Astrocyte of the cerebellum (primary cell): ENCODE measurements around the gene LDAH.
"Not testable (repeated sequence)": the region's sequence is repeated elsewhere in the genome, so short reads cannot be mapped to it uniquely, and the experiment has no call there.

Experiments
- DNase-seq: peaks from one replicate; pipeline ENCODE4 v3.0.0-alpha.2; 2011; ENCODE audit warnings: low read depth
- H3K4me3 ChIP-seq: 2 replicates; pipeline ENCODE4 v1.5.1; 2011; ENCODE audit warnings: mild to moderate bottlenecking, low read depth, low read length, moderate library complexity
- CTCF ChIP-seq: IDR thresholded peaks from 2 replicates; pipeline ENCODE4 v1.5.1; 2012; ENCODE audit warnings: low read length, low read depth, moderate library complexity, mild to moderate bottlenecking; ENCODE audit errors: missing control alignments
- in situ Hi-C: cut with HindIII; loops from 2 replicates; pipeline ENCODE4 v1.10.0; 2017; ENCODE audit warnings: low sequenced_read_pairs

LDAH gene

GRCh38 chr2:20797096-20797495, 25.8 kb downstream of the LDAH start:
- DNase-seq = no peak
- no peak for TF ChIP-seq CTCF
- H3K4me3 ChIP-seq = no peak overlapping the region
- in situ Hi-C loops = no loop called here

GRCh38 chr2:20796374-20796791, 26.5 kb downstream of the LDAH start:
- in situ Hi-C loops = no loop called here

GRCh38 chr2:20793944-20794343, 29.0 kb downstream of the LDAH start:
- in situ Hi-C loops, DNase-seq, H3K4me3 ChIP-seq: not testable (repeated sequence)

More at GRCh38 chr2:20796374-20796791, 26.5 kb downstream of the LDAH start:
- H3K4me3 ChIP-seq = no peak overlapping the region
- TF ChIP-seq CTCF = no peak
- DNase-seq = no peak

GRCh38 chr2:20781656-20782265, 41.1 kb downstream of the LDAH start:
- H3K4me3 ChIP-seq = no peak overlapping the region
- TF ChIP-seq CTCF = peak; percentile 65
- in situ Hi-C loops = no loop called here
- no peak for DNase-seq

GRCh38 chr2:20771299-20771698, 51.6 kb downstream of the LDAH start:
- TF ChIP-seq CTCF = no peak
- no peak for DNase-seq

GRCh38 chr2:20766798-20767644, 55.9 kb downstream of the LDAH start:
- H3K4me3 ChIP-seq = no peak overlapping the region
- TF ChIP-seq CTCF = no peak
- in situ Hi-C loops = no loop called here
- DNase-seq = no peak

More at GRCh38 chr2:20771299-20771698, 51.6 kb downstream of the LDAH start:
- in situ Hi-C loops = no loop called here
- no peak overlapping the region for H3K4me3 ChIP-seq

GRCh38 chr2:20766213-20766612, 56.7 kb downstream of the LDAH start:
- TF ChIP-seq CTCF = no peak
- no peak for DNase-seq
- H3K4me3 ChIP-seq = no peak overlapping the region
- in situ Hi-C loops = no loop called here
